Measurements from ENCODE around the gene NCK2.

The NCK2 gene

DNA sequence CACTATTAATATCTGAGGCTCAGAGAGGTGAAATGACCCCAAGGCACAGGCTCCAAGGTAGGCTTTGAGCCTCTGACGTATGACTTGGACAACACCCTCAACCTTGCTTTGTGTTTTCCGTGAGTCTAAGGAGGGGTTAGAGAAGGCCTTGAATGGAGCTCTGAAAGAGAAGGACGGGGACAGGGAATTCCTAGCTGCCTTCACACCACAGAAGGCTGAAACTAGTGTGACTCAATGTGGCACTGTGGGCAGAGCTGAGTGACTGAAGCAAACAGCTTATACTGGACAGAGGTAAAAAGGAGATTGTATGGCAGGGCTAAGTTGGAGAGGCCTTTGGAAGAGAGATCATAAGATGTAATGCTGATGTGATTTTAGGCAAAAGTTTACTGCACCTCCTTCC is 3.5 kb upstream of the NCK2 start:
- no peak for DNase-seq
- Mint-ChIP-seq H3K4me1 (ENCODE audit: low read depth in 2 of 2) (peaks cover 44 to 56% of the 10 kb centered on the region in 2 donors), H3K36me3 (ENCODE audit: insufficient read depth) (peaks cover 33% of the 10 kb centered on the region), H3K9me3 (peaks cover 0 to 2% of the 10 kb centered on the region in 2 donors), H3K27ac (peak overlapping the region; percentile 89 to 92), H3K4me3 (no peak overlapping the region), H3K27me3 (no peaks in the 10 kb centered on the region)
- ATAC-seq (replicated peaks): no peak

DNA sequence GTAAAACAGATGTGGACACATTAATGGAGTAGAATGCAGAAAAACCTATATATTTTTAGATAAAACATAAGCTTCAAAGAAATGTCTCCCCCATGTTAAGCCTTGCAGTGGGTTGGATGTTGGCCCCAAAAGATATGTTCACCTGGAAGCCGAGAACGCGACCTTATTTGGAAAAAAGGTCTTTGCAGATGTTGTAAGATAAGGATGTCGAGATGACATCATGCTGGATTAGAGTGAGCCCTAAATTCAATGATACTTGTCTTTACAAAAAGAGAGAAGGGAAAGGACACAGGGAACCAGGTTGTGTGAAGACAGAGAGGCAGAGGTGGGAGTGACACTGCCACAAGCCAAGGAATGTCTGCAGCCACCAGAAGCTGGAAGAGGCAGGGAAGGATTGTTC is 3.1 kb upstream of the NCK2 start:
- H3K4me3 Mint-ChIP-seq: no peak overlapping the region
- DNase-seq (no peak), ATAC-seq (replicated peaks) (no peak)
- H3K27me3 Mint-ChIP-seq: no peaks in the 10 kb centered on the region
- H3K36me3 Mint-ChIP-seq (ENCODE audit: insufficient read depth): peaks cover 37% of the 10 kb centered on the region
- peak overlapping the region; percentile 89 to 92 for H3K27ac Mint-ChIP-seq
- peaks cover 47 to 60% of the 10 kb centered on the region in 2 donors for H3K4me1 Mint-ChIP-seq (ENCODE audit: low read depth in 2 of 2)
- H3K9me3 Mint-ChIP-seq: peaks cover 0 to 2% of the 10 kb centered on the region in 2 donors

DNA sequence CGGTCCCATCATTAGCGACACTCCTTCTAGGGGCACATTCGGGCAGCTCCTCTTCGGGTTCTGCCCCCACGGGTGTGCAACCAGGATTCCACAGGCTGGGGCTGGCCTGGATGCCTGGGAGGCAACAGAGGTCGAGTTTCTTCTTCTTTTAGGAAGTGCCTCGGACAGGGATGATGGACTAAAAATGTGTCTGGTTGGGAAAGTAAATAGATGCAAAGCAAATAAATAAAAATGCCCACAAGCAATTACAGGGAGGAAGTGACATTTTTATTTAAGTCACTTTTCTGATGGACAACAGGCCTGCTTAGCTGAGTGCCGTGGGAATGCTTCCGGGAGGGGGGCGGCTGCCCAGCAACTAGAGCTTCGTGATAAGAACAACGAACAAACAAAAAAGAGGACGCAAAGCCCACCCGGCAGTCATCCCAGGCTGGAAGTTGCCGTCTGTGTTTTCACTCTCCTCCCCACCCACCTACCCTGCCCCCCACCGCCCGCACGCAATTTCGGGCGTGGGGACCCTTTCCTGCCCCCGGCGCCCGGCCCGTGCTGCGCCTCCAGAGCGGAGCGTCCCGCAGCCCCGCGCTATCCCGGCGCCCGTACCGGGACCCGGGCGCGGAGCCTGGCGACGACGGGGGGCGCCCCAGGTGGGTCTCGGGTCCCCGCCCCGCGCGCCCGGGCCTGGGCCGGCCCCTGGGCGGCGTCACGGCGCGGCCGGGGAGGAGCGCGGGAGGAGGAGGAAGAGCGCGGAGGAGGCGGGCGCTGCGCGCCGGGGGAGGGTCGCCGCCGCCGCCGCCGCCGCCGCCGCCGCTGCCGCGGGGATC is 412 bp upstream of the NCK2 start:
- H3K27ac Mint-ChIP-seq: peak overlapping the region; percentile 94 to 95
- H3K4me3 Mint-ChIP-seq: peak overlapping the region; percentile 87 to 89
- H3K9me3 Mint-ChIP-seq: peaks cover 0 to 2% of the 10 kb centered on the region in 2 donors
- peak; percentile 44 to 57 (median 52) for DNase-seq
- peaks cover 61 to 69% of the 10 kb centered on the region in 2 donors for H3K4me1 Mint-ChIP-seq (ENCODE audit: low read depth in 2 of 2)
- peak; percentile 72 for ATAC-seq (replicated peaks)
- H3K27me3 Mint-ChIP-seq: no peaks in the 10 kb centered on the region
- peaks cover 44% of the 10 kb centered on the region for H3K36me3 Mint-ChIP-seq (ENCODE audit: insufficient read depth)

DNA sequence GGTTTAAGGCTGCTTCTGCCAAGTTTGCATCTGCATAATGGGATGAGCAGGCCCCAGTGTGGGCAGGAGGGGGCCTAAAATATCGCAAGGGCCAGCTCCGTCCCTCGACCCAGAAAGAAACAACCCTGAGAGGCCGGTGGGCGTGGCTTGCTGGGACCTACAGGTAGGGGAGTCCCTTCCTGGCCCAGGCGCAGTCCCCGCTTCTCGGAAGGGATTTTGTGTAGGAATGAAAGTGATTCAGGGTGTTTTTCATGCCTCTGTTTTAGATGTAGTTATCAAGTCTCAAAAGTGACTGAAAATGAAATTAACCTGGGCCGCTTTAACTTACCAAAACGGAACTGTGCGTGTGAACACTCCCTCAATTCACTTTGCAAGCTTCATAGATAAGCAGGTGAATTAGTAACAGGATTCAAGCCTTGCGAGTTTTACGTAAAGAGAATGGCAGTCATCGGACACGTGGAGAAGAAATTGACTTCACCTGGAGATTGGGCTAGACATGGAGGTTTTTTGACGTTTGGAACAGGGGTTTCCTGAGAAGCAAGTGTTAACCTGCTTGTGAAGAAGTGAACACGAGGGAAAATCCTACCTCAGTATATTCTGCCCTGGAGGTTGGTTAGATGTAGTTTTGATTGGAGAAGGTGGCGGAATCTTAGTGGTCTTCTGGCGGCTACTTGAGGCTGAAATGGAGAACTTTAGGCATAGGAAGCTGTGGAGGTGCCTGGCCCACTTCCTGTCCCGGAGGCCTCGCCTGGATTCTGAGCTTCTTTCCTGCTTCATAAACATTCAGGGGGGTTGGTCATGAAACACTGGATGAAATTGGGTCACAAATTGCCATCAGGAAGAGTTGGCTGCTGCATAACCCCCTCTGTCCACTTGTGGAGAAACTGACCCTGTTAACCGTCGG is 1.7 kb downstream of the NCK2 start:
- peak overlapping the region; percentile 96 to 98 for H3K4me3 Mint-ChIP-seq
- peaks cover 61 to 69% of the 10 kb centered on the region in 2 donors for H3K4me1 Mint-ChIP-seq (ENCODE audit: low read depth in 2 of 2)
- H3K36me3 Mint-ChIP-seq (ENCODE audit: insufficient read depth): peaks cover 44% of the 10 kb centered on the region
- ATAC-seq (replicated peaks) (peak; percentile 45), DNase-seq (peak; percentile 52 to 53 (median 52))
- no peaks in the 10 kb centered on the region for H3K9me3 Mint-ChIP-seq
- H3K27me3 Mint-ChIP-seq: no peaks in the 10 kb centered on the region
- peak overlapping the region; percentile 98 to 99 for H3K27ac Mint-ChIP-seq

DNA sequence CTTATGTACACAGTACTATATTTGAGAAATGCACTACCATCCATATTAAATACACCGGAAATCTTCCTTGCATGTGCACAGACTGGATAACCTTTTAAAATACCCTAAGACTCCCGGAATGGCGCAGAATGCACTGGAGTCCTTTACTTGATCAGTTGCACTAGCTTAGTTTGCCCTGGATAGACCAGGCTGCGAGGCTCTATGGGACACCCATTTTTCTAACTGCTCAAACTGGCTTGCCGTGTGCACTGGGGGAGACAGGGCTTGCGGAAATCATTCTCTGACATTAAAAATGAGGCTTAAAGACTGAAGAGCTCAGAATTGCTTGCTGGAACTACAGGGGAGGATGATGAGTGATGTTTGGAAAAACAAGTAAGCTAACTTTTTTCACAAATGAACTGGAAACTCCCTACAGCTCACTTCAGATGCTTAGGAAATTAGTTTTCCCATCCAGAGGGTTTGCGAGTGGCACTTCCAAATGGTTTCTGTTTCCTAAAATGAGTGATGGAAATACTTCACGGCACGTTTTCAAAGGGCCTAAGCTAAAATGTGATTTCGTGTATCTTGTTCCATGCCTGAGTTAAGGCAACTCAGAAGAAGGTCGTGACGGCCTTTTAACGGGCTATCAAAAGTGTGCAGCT is 2.7 kb downstream of the NCK2 start:
- Mint-ChIP-seq H3K4me1 (ENCODE audit: low read depth in 2 of 2) (peaks cover 61 to 64% of the 10 kb centered on the region in 2 donors), H3K4me3 (peak overlapping the region; percentile 96 to 98), H3K27me3 (no peaks in the 10 kb centered on the region), H3K27ac (peak overlapping the region; percentile 98 to 99), H3K36me3 (ENCODE audit: insufficient read depth) (peaks cover 50% of the 10 kb centered on the region), H3K9me3 (no peaks in the 10 kb centered on the region)
- no peak for DNase-seq
- ATAC-seq (replicated peaks): no peak

DNA sequence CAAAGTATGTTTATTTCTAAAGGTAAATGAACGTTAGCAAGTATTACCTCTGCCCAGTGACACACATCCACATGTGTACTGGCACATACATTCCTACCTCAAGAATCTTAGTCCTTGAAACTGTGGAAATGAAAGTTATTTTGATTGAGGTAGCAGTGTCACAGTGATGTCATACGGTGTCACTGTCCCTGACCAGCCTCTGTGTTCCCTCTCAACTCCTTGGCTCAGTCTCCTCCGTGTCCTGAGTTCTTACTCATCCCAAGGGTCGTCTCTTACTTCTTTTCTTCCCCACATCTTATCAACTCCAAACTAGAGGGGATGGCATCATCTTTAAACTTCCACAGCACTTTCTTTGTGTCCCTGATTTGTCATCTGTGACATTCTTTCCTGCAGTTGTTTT is 3.3 kb downstream of the NCK2 start:
- ATAC-seq (replicated peaks): peak; percentile 18
- DNase-seq: no peak
- Mint-ChIP-seq H3K9me3 (no peaks in the 10 kb centered on the region), H3K27ac (peak overlapping the region; percentile 98 to 99), H3K4me1 (ENCODE audit: low read depth in 2 of 2) (peaks cover 64 to 67% of the 10 kb centered on the region in 2 donors), H3K4me3 (peak overlapping the region; percentile 96 to 98), H3K36me3 (ENCODE audit: insufficient read depth) (peaks cover 45% of the 10 kb centered on the region), H3K27me3 (no peaks in the 10 kb centered on the region)

DNA sequence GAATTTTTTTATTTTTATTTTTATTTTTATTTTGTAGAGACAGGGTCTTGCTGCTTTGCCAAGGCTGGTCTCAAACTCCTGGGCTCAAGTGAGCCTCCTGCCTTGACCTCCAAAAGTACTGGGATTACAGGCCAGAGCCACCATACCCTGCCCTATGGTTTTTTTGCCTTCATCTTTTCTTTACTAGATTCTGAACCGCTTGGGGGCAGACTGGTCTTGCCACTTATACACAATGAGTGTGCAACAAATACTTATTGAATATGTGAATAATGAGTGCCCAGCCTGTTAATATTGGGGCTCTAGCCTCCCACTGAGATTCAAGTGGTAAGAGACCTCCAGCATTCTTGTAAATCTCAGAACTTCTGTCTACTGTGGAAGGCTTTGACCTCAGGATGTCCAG is 3.9 kb downstream of the NCK2 start:
- no peaks in the 10 kb centered on the region for H3K9me3 Mint-ChIP-seq
- H3K27me3 Mint-ChIP-seq: no peaks in the 10 kb centered on the region
- DNase-seq (no peak), ATAC-seq (replicated peaks) (no peak)
- H3K4me1 Mint-ChIP-seq (ENCODE audit: low read depth in 2 of 2): peaks cover 69 to 73% of the 10 kb centered on the region in 2 donors
- H3K4me3 Mint-ChIP-seq: peak overlapping the region; percentile 96 to 98
- H3K36me3 Mint-ChIP-seq (ENCODE audit: insufficient read depth): peaks cover 43% of the 10 kb centered on the region
- H3K27ac Mint-ChIP-seq: peak overlapping the region; percentile 98 to 99

DNA sequence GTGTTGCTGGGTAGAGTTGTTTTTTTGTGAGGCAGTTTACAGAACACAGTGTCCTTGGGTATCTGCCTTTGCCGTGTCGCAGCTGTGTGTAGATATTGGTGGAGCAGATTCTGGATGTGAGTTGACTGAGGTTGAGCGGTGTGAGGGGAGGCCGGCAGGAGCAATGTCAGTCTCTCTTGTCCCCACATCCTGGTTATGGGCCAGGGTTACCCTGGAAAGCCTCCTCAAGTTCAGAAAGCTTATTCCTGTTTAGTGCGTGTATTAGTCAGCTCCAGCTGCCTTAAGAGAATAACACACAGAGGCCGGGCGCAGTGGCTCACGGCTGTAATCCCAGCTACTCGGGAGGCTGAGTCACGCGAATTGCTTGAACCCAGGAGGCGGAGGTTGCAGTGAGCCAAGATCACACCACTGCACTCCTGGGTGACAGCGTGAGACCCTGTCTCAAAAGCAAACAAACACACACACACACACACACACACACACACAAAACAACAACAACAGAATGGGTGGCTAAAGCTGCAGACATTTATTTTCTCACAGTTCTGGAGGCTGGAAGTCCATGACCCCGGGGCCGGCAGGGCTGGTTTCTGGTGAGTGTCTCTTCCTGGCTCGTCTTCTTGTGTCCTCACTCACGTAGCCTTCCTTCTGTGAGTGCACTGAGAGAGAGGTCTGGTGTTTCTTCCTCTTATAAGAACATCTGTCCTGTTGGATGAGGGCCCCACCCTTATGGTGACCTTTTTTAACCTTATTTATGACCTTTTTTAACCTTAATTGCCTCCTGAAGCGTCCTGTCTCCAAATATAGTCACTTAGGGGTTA is 5.1 kb downstream of the NCK2 start:
- Mint-ChIP-seq H3K36me3 (ENCODE audit: insufficient read depth) (peaks cover 34% of the 10 kb centered on the region), H3K27ac (peak overlapping the region; percentile 95 to 99), H3K4me1 (ENCODE audit: low read depth in 2 of 2) (peaks cover 75 to 81% of the 10 kb centered on the region in 2 donors), H3K27me3 (no peaks in the 10 kb centered on the region), H3K4me3 (peak overlapping the region; percentile 96 to 98), H3K9me3 (no peaks in the 10 kb centered on the region)
- ATAC-seq (replicated peaks) (no peak), DNase-seq (no peak)

DNA sequence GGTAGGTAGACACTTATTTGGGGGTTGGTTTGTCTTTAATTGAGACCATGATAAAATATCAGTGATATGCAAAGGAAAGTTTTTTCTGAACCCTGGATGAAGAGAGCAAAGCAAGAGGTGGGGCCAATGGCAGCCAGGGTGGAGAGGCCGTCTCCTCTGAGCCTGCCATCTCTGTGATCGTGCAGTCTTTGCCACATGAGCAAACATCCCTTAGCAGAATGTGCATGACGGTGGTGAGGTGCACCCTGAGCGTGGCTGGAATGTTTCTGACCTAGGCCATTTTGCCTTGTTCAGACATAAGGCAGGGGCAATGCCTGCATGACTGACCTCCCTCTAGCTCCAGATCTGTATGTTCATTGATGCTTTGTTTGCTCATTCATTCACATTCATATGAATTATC is 6.0 kb downstream of the NCK2 start:
- Mint-ChIP-seq H3K36me3 (ENCODE audit: insufficient read depth) (peaks cover 30% of the 10 kb centered on the region), H3K27ac (peak overlapping the region; percentile 95 to 99), H3K27me3 (no peaks in the 10 kb centered on the region), H3K4me1 (ENCODE audit: low read depth in 2 of 2) (peaks cover 82 to 89% of the 10 kb centered on the region in 2 donors), H3K9me3 (no peaks in the 10 kb centered on the region), H3K4me3 (peak overlapping the region; percentile 96 to 98)
- no peak for DNase-seq
- ATAC-seq (replicated peaks): no peak

DNA sequence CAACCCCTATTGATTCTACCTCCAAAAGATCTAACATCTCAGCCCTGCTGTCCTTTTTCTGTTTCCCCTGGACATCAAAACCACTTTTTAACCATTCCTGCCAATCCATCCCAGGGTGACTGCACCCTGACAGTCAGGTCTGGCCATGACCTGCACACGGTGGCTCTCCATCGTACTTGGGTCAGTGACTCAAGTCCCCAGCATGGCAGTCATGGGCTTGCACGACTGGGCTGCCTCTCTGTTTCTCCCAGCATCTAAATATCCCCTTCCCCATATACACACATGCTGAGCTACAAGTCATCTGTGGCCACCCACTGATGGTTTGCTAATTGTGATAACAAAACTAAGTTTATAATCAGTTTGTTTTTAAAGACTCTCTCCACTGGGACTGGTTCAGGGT is 6.6 kb downstream of the NCK2 start:
- peaks cover 83 to 90% of the 10 kb centered on the region in 2 donors for H3K4me1 Mint-ChIP-seq (ENCODE audit: low read depth in 2 of 2)
- peak overlapping the region; percentile 96 to 98 for H3K4me3 Mint-ChIP-seq

DNA sequence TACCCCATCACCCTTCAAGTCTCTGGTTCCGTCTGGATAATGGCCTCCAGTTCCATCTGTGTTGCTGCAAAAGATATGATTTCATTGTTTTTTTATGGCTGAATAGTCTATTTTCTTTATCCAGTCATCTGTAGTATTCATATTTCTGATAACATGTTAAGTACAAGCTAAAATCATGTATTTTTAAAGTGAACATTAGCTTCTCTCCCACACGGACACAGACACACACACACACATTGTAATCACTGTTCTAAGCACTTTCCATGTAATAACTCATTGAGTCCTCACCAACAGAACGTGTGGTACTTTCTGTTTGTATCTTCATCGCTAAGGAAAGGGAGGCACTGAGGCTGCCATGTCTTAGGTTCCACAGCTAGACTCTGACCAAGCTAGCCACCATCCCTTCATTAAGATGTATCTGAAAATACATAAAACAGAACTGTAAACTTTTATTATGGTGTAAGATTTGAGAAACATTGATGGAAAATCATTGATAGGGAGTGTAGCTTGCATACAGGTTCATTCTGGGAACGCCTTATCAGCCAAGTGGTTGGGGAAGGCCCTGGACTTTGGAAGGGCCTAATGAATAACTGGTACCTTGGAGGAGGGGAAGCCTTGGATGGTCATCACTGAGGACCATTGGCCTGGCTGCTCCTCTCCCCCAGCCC is 8.1 kb downstream of the NCK2 start:
- ATAC-seq (replicated peaks) (no peak), DNase-seq (no peak)
- Mint-ChIP-seq H3K27me3 (no peaks in the 10 kb centered on the region), H3K36me3 (ENCODE audit: insufficient read depth) (peaks cover 31% of the 10 kb centered on the region), H3K4me1 (ENCODE audit: low read depth in 2 of 2) (peaks cover 81 to 90% of the 10 kb centered on the region in 2 donors), H3K9me3 (no peaks in the 10 kb centered on the region), H3K27ac (peak overlapping the region; percentile 91 to 94), H3K4me3 (peak overlapping the region; percentile 61 to 77)

More for the DNA sequence above, 6.6 kb downstream of the NCK2 start:
- Mint-ChIP-seq H3K27ac (peak overlapping the region; percentile 95 to 99), H3K27me3 (no peaks in the 10 kb centered on the region), H3K36me3 (ENCODE audit: insufficient read depth) (peaks cover 25% of the 10 kb centered on the region), H3K9me3 (no peaks in the 10 kb centered on the region)
- ATAC-seq (replicated peaks) (no peak), DNase-seq (no peak)

DNA sequence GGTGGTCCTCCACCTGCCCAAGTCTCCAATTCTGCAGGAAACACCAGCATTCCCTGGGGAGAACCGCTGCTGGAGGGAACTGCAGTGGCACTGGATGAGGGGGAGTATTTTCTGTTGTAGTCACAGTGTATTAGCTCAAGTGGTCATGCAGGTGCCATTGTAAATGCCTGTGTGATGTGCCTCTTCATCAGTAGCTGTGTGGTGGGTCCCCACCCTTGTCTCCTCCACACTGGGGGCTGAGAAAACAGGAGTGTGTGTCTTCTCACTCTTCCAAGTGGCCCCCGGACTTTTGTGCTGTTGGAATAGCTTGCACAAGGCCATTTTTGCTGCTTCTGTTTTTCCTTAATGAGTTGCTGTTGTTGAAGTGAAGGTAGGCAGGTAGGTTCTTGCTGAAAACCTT is 8.7 kb downstream of the NCK2 start:
- DNase-seq (no peak), ATAC-seq (replicated peaks) (no peak)
- Mint-ChIP-seq H3K9me3 (no peaks in the 10 kb centered on the region), H3K4me3 (peak overlapping the region; percentile 61 to 77), H3K36me3 (ENCODE audit: insufficient read depth) (peaks cover 29% of the 10 kb centered on the region), H3K27ac (peak overlapping the region; percentile 91 to 94), H3K27me3 (no peaks in the 10 kb centered on the region), H3K4me1 (ENCODE audit: low read depth in 2 of 2) (peaks cover 81 to 91% of the 10 kb centered on the region in 2 donors)

Data from effector memory CD8-positive, alpha-beta T cell (primary cell).